IPS-18c (cell line): ENCODE results near the gene HDAC3.

Source experiments
- H3K4me3 ChIP-seq: 2 replicates; pipeline ENCODE4 v1.7.0; 2013; ENCODE audit warnings: low read depth, mild to moderate bottlenecking, low read length, moderate library complexity; ENCODE audit not compliant: insufficient read depth
- H3K9me3 ChIP-seq: one replicate; pipeline ENCODE4 v1.6.1; 2013; ENCODE audit warnings: mild to moderate bottlenecking, low read length, moderate library complexity; ENCODE audit not compliant: control insufficient read depth, insufficient read depth

The HDAC3 gene

DNA sequence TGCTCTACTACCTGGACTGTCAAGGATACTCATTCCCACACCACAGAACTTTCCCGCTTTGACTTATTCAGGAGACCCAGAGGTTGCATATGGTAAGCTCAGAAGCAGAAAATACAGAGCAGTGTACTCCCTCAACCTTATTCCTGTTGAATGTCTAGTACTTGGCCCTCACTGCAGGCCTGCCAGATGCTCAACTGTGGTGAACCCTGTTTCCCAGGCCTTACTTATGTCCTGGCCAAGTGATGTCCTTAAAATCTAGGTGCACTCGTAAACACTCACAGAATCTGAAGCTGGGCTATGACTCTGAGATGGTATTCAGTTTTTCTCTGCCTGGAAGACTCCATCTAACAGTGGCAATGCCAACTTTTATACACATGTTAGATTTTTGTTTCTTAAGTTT lies 38.8 kb downstream of the HDAC3 start:
- Histone ChIP-seq H3K9me3 (no peaks in the 10 kb centered on the region), H3K4me3 (no peak overlapping the region)

DNA sequence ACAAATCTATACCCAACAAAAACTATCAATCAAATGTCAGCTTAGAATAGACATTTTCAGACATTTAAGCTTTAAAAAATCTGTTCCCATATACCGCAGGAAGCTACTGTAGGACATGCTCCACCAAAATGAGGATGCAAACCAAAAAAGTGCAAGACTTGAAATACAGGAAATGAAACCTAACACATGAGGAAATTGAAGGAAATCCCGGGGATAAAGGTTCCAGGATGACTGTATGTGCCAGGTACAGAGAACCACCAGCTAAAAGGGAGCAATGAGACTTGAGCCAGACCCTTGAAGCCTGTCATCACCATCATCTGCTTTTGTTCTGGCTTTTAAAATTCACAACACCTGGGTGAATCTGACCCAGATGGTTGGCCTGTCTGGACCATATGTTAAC lies 39.3 kb downstream of the HDAC3 start:
- H3K4me3 ChIP-seq = no peak overlapping the region
- no peaks in the 10 kb centered on the region for H3K9me3 ChIP-seq

DNA sequence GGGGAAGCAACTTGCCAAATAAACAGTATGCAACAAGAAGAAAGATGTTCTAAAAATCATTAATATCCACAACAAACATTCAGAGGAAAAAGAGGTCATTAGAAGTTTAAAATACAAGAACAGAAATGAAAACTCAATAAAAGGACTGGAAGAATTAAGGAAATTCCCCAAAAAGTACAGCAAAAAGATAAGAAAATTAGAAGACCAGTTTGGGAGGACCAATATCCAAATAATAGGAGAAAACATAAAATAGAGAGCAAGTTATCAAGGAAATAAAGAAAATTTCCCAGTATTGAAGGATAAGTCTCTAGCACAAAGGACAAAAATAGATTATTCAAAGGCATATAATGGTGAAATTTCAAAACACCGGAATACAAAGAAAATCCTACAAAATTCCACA lies 39.8 kb downstream of the HDAC3 start:
- H3K9me3 ChIP-seq = no peaks in the 10 kb centered on the region
- no peak overlapping the region for H3K4me3 ChIP-seq

DNA sequence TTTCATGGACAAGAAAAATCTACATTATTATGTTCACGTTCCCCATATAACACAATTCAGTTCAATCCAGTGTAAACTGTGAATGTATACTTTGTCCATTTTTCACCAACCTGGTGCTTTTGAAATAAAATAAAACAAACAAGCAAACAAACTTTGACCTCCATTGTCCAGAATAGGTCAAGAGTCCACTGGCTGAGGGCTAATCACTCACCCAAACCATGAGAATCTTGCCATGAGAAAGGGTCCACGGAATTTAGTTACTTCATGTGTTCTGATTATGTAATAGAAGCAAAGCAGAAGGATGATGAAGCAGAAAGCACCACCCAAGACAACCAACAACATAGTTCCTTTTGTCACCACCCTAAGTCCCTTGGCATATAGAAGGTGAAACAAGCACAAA lies 46.5 kb downstream of the HDAC3 start:
- no peaks in the 10 kb centered on the region for H3K9me3 ChIP-seq

DNA sequence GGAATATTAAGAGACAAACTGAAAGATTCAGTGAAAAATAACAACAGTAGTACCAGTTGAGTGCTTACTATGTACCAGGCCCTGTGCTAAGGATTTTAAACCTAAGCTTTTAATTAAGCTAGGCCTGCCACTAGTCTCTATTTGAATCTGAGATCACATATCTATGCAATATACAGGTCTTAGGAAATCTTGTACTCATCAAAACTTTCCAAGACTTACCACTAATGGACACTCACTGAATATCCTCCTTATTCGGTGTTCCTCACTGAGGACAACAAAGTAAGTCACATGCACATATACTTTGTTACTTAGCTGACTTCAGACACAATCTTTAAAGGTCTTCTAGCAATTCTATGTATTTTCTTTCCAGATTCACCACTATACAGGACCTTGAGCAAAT lies 50.4 kb downstream of the HDAC3 start:
- Histone ChIP-seq H3K9me3 (no peaks in the 10 kb centered on the region), H3K4me3 (no peak overlapping the region)

More for the DNA sequence above, 46.5 kb downstream of the HDAC3 start:
- H3K4me3 ChIP-seq = no peak overlapping the region

DNA sequence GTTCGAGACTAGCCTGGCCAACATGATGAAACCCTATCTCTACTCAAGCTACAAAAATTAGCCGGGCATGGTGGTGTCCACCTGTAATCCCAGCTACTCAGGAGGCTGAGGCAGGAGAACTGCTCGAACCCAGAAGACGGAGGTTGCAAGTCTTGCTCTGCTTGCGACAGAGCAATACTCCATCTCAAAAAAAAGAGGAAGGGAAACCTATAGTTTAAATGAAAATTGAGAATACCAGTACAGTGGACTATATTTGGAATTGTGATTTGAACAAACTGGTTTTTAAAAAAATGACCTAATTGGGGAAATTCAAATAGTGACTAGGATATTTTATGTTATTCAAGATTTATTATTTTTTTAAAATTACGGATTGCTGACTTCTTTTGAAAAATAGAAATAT lies 51.1 kb downstream of the HDAC3 start:
- H3K4me3 ChIP-seq = no peak overlapping the region
- no peaks in the 10 kb centered on the region for H3K9me3 ChIP-seq

DNA sequence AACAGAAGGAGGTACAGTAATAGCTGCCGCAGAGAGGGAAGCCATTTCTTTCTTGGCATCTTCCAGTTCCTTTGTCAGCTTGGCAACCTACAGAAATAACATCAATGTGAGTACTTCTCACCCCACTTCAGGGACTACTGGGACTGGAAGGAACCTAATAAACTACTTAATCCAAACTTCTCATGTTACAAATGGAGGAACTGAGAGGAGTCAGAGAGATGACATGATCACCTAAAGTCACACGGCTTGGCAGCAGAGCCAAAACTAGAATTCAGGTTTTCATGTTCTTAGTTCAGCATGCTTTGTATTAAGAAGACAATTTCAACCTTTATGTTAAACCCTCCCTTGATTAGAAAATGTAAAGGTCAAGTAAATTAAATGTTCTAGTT lies 62.5 kb downstream of the HDAC3 start:
- no peaks in the 10 kb centered on the region for H3K9me3 ChIP-seq
- H3K4me3 ChIP-seq = no peak overlapping the region

DNA sequence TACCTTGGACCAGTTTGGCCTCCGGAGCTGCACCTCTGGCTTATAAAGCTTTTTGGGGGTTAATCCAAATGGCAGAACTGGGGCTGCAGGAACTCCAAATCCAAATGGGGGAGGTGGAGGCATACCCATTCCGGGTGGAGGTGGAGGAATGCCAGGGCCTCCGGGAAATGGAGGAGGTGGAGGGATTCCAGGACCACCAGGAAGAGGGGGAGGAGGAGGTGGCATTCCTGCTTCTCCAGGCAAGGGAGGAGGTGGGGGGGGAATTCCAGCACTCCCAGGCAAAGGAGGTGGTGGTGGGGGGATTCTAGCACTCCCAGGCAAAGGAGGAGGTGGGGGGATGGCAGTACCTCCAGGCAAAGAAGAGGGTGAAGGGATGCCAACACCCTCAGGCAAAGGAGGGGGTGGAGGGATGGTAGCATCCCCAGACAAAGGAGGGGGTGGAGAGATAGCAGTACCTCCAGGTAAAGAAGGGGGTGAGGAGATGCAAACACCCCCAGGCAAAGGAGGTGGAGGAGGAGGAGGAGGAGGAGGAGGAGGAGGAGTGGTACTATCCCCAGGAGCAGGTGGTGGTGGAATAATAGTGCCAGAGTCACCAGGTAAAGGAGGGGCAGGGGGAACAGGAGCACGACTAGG lies 63.0 kb downstream of the HDAC3 start:
- Histone ChIP-seq H3K4me3 (no peak overlapping the region), H3K9me3 (no peaks in the 10 kb centered on the region)
